CD4-positive, alpha-beta T cell treated with Interferon gamma for 1 hour (primary cell): Measurements from ENCODE around the gene APOE.
"Not testable (repeated sequence)": the region's sequence is repeated elsewhere in the genome, so short reads cannot be mapped to it uniquely, and the experiment has no call there.

Source experiments
- DNase-seq: peaks from one replicate; pipeline ENCODE4 v3.0.0-alpha.2; 2020

The APOE gene

GRCh38 chr19:44886141-44886540 lies 19.5 kb upstream of the APOE start:
- no peak for DNase-seq

- DNase-seq = no peak
Measured at GRCh38 chr19:44887648-44888047, 17.9 kb upstream of the APOE start.

DNA sequence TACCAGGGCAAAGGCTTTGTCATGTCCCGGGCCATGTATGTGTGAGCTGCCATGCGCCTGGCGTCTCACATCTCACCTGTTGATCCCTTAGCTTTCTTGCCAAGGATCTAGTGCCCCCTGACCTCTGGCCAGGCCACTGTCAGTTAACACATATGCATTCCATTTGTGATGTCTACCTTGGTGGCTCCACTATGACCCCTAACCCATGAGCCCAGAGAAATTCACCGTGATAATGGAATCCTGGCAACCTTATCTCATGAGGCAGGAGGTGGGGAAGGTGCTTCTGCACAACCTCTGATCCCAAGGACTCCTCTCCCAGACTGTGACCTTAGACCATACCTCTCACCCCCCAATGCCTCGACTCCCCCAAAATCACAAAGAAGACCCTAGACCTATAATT lies 17.3 kb upstream of the APOE start:
- DNase-seq = not testable (repeated sequence)

DNA sequence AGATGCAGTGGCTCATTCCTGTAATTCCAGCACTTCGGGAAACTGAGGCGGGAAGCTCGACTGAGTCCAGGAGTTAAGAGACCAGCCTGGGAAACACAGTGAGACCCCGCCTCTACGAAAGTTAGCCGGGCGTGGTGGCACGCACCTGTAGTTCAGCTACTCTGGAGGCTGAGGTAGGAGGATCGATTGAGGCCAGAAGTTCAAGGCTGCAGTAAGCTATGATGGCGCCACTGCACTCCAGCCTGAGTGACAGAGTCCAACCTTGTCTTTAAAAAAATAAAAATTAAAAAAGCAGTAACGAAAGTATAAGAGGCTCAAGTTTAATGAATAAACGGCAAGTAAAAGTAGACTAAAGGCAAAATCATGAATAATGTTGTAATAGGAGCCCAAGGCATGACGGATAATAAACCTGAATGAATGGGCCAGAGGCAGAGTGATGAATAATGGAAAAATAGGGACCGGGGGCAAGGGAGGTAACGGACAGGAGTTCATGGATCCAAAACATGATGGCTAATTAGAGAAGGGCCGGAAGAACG lies 15.7 kb upstream of the APOE start:
- no peak for DNase-seq

DNA sequence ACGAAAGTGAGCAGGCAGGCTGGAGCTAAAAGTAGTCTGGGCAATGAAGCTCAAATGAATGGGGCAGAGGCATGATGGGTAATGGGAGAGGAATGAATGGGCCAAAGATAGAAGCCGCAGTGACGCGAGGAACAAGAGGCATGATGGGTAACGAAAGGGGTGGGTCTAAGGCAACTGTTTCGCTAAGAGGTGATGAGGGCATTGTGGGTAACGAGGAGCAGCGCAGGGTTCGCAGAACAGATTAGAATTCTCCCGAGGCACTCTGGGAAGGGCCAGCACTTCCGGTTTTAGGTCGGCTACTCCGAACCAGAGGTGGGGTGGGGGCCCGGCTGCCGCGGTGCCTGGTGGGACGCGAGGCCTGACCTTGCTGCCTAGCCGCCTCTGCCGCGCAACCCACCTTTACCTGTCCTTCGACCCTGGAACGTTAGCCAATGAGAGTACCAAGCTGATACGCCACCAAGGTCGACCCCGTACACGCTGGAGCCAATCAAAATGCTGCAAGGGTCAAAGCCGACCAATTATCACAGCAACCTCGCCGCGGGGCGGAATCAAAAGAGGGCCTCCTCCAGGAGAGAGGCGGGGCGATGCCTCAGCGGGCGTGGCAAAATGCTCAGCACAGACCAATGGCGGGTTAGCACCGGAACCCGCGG lies 15.1 kb upstream of the APOE start:
- DNase-seq = no peak

GRCh38 chr19:44891016-44891882 lies 14.3 kb upstream of the APOE start, which contains the start of gene TOMM40:
TSS of gene TOMM40 (plus strand) at chr19:44891254. CDS start at chr19:44891416, 162 bp downstream.
- peak; percentile 100 for DNase-seq

DNA sequence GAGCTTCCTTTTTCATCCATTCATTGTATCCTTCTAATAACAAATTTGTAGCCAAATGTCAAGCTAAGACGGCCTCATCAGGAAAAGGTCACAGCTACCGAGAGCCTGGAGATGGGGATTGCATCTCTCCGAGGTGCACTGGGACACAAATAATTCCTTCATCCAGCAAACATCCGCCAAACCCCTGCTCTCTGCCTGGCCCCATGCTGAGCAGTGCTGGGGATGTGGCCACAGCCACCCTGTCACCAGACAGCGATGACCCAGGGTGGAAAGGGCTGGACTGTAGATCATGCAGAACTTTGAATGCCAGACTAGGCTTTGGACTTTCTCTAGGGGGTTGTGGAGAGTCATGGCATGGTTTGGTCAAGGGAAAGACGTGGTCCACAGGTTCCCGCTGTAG lies 12.7 kb upstream of the APOE start:
- DNase-seq = no peak

DNA sequence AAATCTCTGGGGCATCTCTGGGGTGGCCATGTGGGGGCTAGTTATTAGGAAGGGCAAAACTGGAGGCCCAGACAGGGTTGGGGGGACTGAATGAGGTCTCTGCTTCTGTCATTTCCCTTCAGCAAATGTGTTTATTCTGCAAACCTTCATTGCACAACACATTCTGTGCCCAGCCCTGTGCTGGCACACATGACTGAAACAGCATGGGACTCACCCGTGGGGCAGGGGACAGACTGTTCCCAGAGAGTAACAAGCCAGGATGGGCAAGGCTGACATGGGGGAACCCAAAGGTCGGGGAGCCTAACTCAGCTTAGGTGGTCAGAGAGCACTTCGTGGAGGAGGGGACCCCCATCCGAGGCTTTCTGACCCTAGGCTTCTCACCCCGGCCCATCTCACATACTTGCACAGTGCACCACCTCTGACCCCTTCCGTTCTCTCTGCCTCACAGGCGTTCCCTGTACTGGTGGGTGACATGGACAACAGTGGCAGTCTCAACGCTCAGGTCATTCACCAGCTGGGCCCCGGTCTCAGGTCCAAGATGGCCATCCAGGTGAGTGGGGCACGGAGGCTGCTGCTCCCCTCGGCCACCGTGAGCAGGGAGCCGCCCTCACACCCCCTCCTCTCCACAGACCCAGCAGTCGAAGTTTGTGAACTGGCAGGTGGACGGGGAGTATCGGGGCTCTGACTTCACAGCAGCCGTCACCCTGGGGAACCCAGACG lies 12.1 kb upstream of the APOE start:
- no peak for DNase-seq

DNA sequence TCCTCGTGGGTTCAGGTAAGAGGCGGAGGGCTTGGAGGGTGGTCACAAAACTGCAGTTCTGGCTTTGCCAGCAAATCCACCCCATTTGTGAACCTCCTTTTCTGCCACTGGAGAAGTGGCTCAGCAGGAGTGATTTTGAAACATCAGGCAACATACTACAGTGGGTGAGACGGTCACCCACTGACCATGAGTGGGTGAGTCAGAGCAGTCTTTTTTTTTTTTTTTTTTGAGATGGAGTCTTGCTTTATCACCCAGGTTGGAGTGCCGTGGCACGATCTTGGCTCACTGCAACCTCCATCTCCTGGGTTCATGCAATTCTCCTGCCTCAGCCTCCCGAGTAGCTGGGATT lies 11.6 kb upstream of the APOE start:
- no peak for DNase-seq

DNA sequence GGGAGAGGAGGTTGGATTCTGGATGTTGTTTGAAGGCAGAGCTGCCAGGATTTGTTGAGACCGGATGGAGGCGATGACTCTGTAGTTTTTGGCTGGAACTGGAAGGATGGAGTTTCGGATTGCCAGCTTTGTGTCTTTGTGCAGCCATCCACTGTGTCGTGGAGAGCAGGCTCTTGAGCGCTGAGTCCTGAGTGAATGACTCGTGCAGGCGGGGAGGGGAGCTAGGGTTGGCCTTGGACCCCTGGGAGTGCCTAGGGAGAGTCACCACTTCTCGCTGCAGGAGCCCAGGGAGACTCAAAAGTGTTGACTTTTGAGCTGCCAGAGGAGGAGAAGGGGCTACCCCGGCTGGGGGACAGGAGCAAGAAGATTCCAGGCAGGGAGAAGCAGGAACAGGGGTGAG lies 10.7 kb upstream of the APOE start:
- no peak for DNase-seq

- DNase-seq = no peak
Measured at GRCh38 chr19:44897835-44898234, 7.8 kb upstream of the APOE start.

GRCh38 chr19:44900328-44901244 lies 5.0 kb upstream of the APOE start:
- no peak for DNase-seq

- no peak for DNase-seq
Measured at GRCh38 chr19:44903216-44903601, 2.4 kb upstream of the APOE start.

- peak; percentile 50 for DNase-seq
Measured at GRCh38 chr19:44903602-44904425, 1.8 kb upstream of the APOE start.

DNA sequence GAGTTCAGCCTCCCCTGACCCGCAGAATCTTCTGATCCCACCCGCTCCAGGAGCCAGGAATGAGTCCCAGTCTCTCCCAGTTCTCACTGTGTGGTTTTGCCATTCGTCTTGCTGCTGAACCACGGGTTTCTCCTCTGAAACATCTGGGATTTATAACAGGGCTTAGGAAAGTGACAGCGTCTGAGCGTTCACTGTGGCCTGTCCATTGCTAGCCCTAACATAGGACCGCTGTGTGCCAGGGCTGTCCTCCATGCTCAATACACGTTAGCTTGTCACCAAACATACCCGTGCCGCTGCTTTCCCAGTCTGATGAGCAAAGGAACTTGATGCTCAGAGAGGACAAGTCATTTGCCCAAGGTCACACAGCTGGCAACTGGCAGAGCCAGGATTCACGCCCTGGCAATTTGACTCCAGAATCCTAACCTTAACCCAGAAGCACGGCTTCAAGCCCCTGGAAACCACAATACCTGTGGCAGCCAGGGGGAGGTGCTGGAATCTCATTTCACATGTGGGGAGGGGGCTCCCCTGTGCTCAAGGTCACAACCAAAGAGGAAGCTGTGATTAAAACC lies 1.1 kb upstream of the APOE start:
- no peak for DNase-seq

DNA sequence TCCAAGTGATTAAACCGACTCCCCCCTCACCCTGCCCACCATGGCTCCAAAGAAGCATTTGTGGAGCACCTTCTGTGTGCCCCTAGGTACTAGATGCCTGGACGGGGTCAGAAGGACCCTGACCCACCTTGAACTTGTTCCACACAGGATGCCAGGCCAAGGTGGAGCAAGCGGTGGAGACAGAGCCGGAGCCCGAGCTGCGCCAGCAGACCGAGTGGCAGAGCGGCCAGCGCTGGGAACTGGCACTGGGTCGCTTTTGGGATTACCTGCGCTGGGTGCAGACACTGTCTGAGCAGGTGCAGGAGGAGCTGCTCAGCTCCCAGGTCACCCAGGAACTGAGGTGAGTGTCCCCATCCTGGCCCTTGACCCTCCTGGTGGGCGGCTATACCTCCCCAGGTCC lies 2.0 kb downstream of the APOE start:
- DNase-seq = no peak

GRCh38 chr19:44908074-44908835 lies 2.7 kb downstream of the APOE start:
- DNase-seq = no peak

- DNase-seq = no peak
Measured at GRCh38 chr19:44908836-44909261, 3.3 kb downstream of the APOE start.

GRCh38 chr19:44909775-44910174 lies 4.2 kb downstream of the APOE start:
- DNase-seq = no peak

- not testable (repeated sequence) for DNase-seq
Measured at GRCh38 chr19:44911896-44912295, 6.3 kb downstream of the APOE start.
